H9 (cell line): ENCODE results near the gene ELF2. TPM values are rescaled to one million over a fixed set of nuclear protein-coding genes. Genes with fewer than 3 reads are reported as not detected.

ENCODE experiments used
- DNase-seq: peaks from one replicate; pipeline ENCODE4 v3.0.0-alpha.2; 2017
- H2AFZ ChIP-seq: one replicate; pipeline ENCODE4 v1.6.1; 2013; ENCODE audit warnings: mild to moderate bottlenecking, low read length, control low read depth, moderate library complexity
- H2AK5ac ChIP-seq: 2 replicates; pipeline ENCODE4 v1.6.1; 2013; ENCODE audit warnings: low read length, control low read depth, mixed read lengths; ENCODE audit not compliant: insufficient read length
- H2BK120ac ChIP-seq: one replicate; pipeline ENCODE4 v1.6.1; 2013; ENCODE audit warnings: low read depth, mild to moderate bottlenecking, low read length, control low read depth, inconsistent platforms; ENCODE audit not compliant: poor library complexity, severe bottlenecking
- H2BK12ac ChIP-seq: 2 replicates; pipeline ENCODE4 v1.6.1; 2013; ENCODE audit warnings: low read length, control low read depth, mixed read lengths, low read depth; ENCODE audit not compliant: insufficient read length
- H2BK15ac ChIP-seq: 2 replicates; pipeline ENCODE4 v1.6.1; 2013; ENCODE audit warnings: low read depth, low read length, control low read depth
- H2BK20ac ChIP-seq: one replicate; pipeline ENCODE4 v1.6.1; 2013; ENCODE audit warnings: low read depth, mild to moderate bottlenecking, low read length, control low read depth, inconsistent platforms; ENCODE audit not compliant: poor library complexity, severe bottlenecking
- H2BK5ac ChIP-seq: 2 replicates; pipeline ENCODE4 v1.6.1; 2013; ENCODE audit warnings: low read length, control low read depth, mixed read lengths; ENCODE audit not compliant: insufficient read length
- H3K14ac ChIP-seq: 2 replicates; pipeline ENCODE4 v1.6.1; 2013; ENCODE audit warnings: low read length, control low read depth; ENCODE audit not compliant: insufficient read depth
- H3K18ac ChIP-seq: 2 replicates; pipeline ENCODE4 v1.6.1; 2013; ENCODE audit warnings: low read depth, mild to moderate bottlenecking, mixed read lengths, low read length, control low read depth; ENCODE audit not compliant: insufficient read length
- H3K23ac ChIP-seq: 2 replicates; pipeline ENCODE4 v1.6.1; 2013; ENCODE audit warnings: low read length, control low read depth, mixed read lengths, low read depth; ENCODE audit not compliant: insufficient read length
- H3K23me2 ChIP-seq: 2 replicates; pipeline ENCODE4 v1.6.1; 2013; ENCODE audit warnings: low read depth, mild to moderate bottlenecking, mixed read lengths, low read length, control low read depth; ENCODE audit not compliant: insufficient read length, poor library complexity, severe bottlenecking
- H3K27ac ChIP-seq: 2 replicates; pipeline ENCODE4 v1.5.1; 2013; ENCODE audit warnings: low read length, control low read depth, mixed read lengths, low read depth; ENCODE audit not compliant: insufficient read length
- H3K27me3 ChIP-seq: 2 replicates; pipeline ENCODE4 v1.6.1; 2013; ENCODE audit warnings: low read length, control low read depth, inconsistent platforms; ENCODE audit not compliant: insufficient read depth
- H3K4ac ChIP-seq: 2 replicates; pipeline ENCODE4 v1.6.1; 2013; ENCODE audit warnings: low read depth, mild to moderate bottlenecking, control low read depth, inconsistent platforms, low read length, moderate library complexity
- H3K4me1 ChIP-seq: 2 replicates; pipeline ENCODE4 v1.6.1; 2013; ENCODE audit warnings: low read length, control low read depth, inconsistent platforms; ENCODE audit not compliant: insufficient read depth
- H3K4me2 ChIP-seq: 2 replicates; pipeline ENCODE4 v1.6.1; 2013; ENCODE audit warnings: low read length, control low read depth, mixed read lengths; ENCODE audit not compliant: insufficient read length, insufficient read depth
- H3K56ac ChIP-seq: 2 replicates; pipeline ENCODE4 v1.6.1; 2013; ENCODE audit warnings: low read depth, mild to moderate bottlenecking, mixed read lengths, low read length, control low read depth; ENCODE audit not compliant: insufficient read length
- H3K79me1 ChIP-seq: 2 replicates; pipeline ENCODE4 v1.6.1; 2013; ENCODE audit warnings: low read depth, mild to moderate bottlenecking, moderate library complexity, low read length, control low read depth, inconsistent platforms; ENCODE audit not compliant: insufficient read depth, poor library complexity, severe bottlenecking
- H3K79me2 ChIP-seq: 2 replicates; pipeline ENCODE4 v1.6.1; 2013; ENCODE audit warnings: low read length, control low read depth, inconsistent platforms; ENCODE audit not compliant: insufficient read depth
- H3K9ac ChIP-seq: 2 replicates; pipeline ENCODE4 v1.6.1; 2013; ENCODE audit warnings: low read length, control low read depth, mixed read lengths; ENCODE audit not compliant: insufficient read length; ENCODE audit errors: extremely low read depth
- H3K9me3 ChIP-seq: one replicate; pipeline ENCODE4 v1.6.1; 2013; ENCODE audit warnings: low read depth, low read length, inconsistent platforms; ENCODE audit not compliant: control insufficient read depth
- H3T11ph ChIP-seq: one replicate; pipeline ENCODE4 v1.6.1; 2013; ENCODE audit warnings: mild to moderate bottlenecking, low read length, control low read depth, inconsistent platforms
- H4K20me1 ChIP-seq: one replicate; pipeline ENCODE4 v1.6.1; 2013; ENCODE audit not compliant: control insufficient read depth, insufficient read length, insufficient read depth
- H4K5ac ChIP-seq: 2 replicates; pipeline ENCODE4 v1.6.1; 2013; ENCODE audit warnings: low read depth, mild to moderate bottlenecking, mixed read lengths, low read length, control low read depth; ENCODE audit not compliant: insufficient read length
- H4K8ac ChIP-seq: replicated peaks from 2 replicates; pipeline ENCODE4 v1.6.1; 2013; ENCODE audit warnings: low read length, control low read depth, mixed read lengths, low read depth; ENCODE audit not compliant: insufficient read length
- H4K91ac ChIP-seq: 2 replicates; pipeline ENCODE4 v1.6.1; 2013; ENCODE audit warnings: low read depth, mild to moderate bottlenecking, moderate library complexity, mixed read lengths, low read length, control low read depth; ENCODE audit not compliant: insufficient read length
- H3K27ac Mint-ChIP-seq, 3 experiments: 2 replicates in 2 of 3; 3 replicates in 1 of 3; pipeline ENCODE4 v1.8.0; 2020 to 2021; ENCODE audit warnings: mixed read lengths in 3 of 3, mild to moderate bottlenecking in 1 of 3, moderate library complexity in 1 of 3
- H3K27me3 Mint-ChIP-seq: 2 replicates; pipeline ENCODE4 v1.8.0; 2021; ENCODE audit warnings: low read depth, mild to moderate bottlenecking, moderate library complexity, mixed read lengths
- H3K36me3 Mint-ChIP-seq, 3 experiments: 2 replicates in 2 of 3; 3 replicates in 1 of 3; pipeline ENCODE4 v1.8.0; 2020 to 2021; ENCODE audit warnings: low read depth in 3 of 3, mixed read lengths in 3 of 3; ENCODE audit not compliant: insufficient read depth in 1 of 3
- H3K4me1 Mint-ChIP-seq, 2 experiments: 2 replicates each; pipeline ENCODE4 v1.8.0; 2020; ENCODE audit warnings: mixed read lengths in 2 of 2
- H3K4me3 Mint-ChIP-seq, 2 experiments: 2 replicates in 1 of 2; 3 replicates in 1 of 2; pipeline ENCODE4 v1.8.0; 2020 to 2021; ENCODE audit warnings: mild to moderate bottlenecking in 2 of 2, mixed read lengths in 2 of 2, moderate library complexity in 1 of 2
- H3K9me3 Mint-ChIP-seq, 2 experiments: 2 replicates in 1 of 2; 3 replicates in 1 of 2; pipeline ENCODE4 v1.8.0; 2020; ENCODE audit warnings: mild to moderate bottlenecking in 2 of 2, mixed read lengths in 2 of 2, moderate library complexity in 1 of 2
- WGBS: extraction: QIAGEN DNeasy Blood & Tissue Kit; methylation state at CpG from one replicate; pipeline ENCODE4 v1.1.7; 2013; ENCODE audit warnings: missing lambda C conversion rate, low lambda C conversion rate, mixed read lengths; ENCODE audit not compliant: insufficient read length; ENCODE audit errors: extremely low coverage; 5-methylcytosine and 5-hydroxymethylcytosine counted together
- total RNA-seq: library from RNA; stranded (reverse); gene quantifications from 2 replicates; pipeline ENCODE4 v1.2.1, GENCODE V29; 2021
- TF ChIP-seq, protein P1 (sequence below): fragments of 200-600 bp; sonication (generic); conservative IDR thresholded peaks from 3 replicates; pipeline ENCODE4 v1.8.0; 2021; ENCODE audit warnings: antibody characterized with exemption, mild to moderate bottlenecking

The ELF2 gene
- total RNA-seq, 1 experiment from 2014 or later: 49.6 TPM

DNA sequence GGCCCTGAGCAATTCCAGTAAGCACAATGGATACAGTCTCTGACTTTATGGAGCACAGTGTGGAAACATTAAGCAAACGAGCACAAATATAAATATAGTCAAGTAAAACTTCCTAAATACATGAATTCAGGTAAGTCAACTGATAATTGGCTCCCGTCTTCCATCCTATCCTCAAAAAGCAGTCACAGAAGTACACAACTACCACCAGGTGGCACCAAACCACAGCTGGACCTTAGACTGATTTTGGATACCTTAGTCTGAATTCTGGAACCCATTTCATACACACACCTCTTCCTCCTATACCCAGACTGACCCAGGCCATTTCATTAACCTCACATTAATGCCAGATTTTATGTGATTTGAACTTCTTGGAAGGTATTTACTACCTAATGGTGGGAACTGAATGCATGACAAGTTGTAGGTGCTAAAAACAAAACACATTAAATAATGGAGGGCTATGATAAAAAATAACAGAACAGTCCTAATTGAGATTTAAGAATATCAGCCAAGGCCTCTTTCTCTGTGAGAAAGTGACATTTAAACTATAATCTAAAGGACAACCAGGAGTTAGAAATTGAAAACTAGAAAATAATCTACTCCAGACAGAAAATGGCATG lies 77.5 kb downstream of the ELF2 start:
- Histone ChIP-seq H3K56ac (no peak overlapping the region), H3K4me2 (no peak overlapping the region), H3K79me2 (peaks cover 2% of the 10 kb centered on the region; the same call in 1 of the 2 replicates), H3K27ac (no peak overlapping the region), H3K4ac (no peak overlapping the region), H2BK15ac (no peak overlapping the region), H3K18ac (no peak overlapping the region), H2BK120ac (no peak overlapping the region), H3K27me3 (no peaks in the 10 kb centered on the region), H4K5ac (no peak overlapping the region), H3K9me3 (no peaks in the 10 kb centered on the region), H4K20me1 (no peaks in the 10 kb centered on the region), H3K23me2 (no peaks in the 10 kb centered on the region), H2BK5ac (no peak overlapping the region), H3T11ph (no peak overlapping the region), H3K14ac (no peak overlapping the region), H2AK5ac (no peak overlapping the region), H4K8ac (no peak overlapping the region), H3K23ac (no peak overlapping the region), H2BK20ac (no peak overlapping the region), H2BK12ac (no peak overlapping the region), H3K4me1 (no peaks in the 10 kb centered on the region), H2AFZ (no peak overlapping the region), H4K91ac (no peak overlapping the region), H3K9ac (no peak overlapping the region), H3K79me1 (no peaks in the 10 kb centered on the region)
- Mint-ChIP-seq H3K27ac (peak overlapping the region in 2 of 3 experiments; percentile 2 to 33; a peak in 2 of 7 replicates), H3K9me3 (no peaks in the 10 kb centered on the region), H3K27me3 (no peaks in the 10 kb centered on the region), H3K4me3 (no peak overlapping the region), H3K4me1 (peaks cover 12 to 25% of the 10 kb centered on the region in 2 experiments), H3K36me3 (peaks cover 0 to 15% (median 10%) of the 10 kb centered on the region in 3 experiments; a peak in 2 of 7 replicates)
- WGBS: no CpG with 5 or more reads among the region's 2 CpGs
- TF ChIP-seq, protein P1, sequence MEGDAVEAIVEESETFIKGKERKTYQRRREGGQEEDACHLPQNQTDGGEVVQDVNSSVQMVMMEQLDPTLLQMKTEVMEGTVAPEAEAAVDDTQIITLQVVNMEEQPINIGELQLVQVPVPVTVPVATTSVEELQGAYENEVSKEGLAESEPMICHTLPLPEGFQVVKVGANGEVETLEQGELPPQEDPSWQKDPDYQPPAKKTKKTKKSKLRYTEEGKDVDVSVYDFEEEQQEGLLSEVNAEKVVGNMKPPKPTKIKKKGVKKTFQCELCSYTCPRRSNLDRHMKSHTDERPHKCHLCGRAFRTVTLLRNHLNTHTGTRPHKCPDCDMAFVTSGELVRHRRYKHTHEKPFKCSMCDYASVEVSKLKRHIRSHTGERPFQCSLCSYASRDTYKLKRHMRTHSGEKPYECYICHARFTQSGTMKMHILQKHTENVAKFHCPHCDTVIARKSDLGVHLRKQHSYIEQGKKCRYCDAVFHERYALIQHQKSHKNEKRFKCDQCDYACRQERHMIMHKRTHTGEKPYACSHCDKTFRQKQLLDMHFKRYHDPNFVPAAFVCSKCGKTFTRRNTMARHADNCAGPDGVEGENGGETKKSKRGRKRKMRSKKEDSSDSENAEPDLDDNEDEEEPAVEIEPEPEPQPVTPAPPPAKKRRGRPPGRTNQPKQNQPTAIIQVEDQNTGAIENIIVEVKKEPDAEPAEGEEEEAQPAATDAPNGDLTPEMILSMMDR: peak; percentile 93
- peak; percentile 71 for DNase-seq
